Trophoblast cell (in vitro differentiated cells and primary cell): ENCODE results near the gene IL1RL2.

ENCODE experiments used
- DNase-seq, 2 donors: peaks; one replicate each; pipeline ENCODE4 v3.0.0-alpha.2; 2016
- H2AFZ ChIP-seq: 2 replicates; pipeline ENCODE4 v1.6.1; 2013; ENCODE audit warnings: low read length, moderate library complexity, mild to moderate bottlenecking; ENCODE audit not compliant: insufficient read depth, poor library complexity
- H2AK5ac ChIP-seq: 2 replicates; pipeline ENCODE4 v1.6.1; 2013; ENCODE audit warnings: mild to moderate bottlenecking, low read length
- H2BK120ac ChIP-seq: 2 replicates; pipeline ENCODE4 v1.6.1; 2013; ENCODE audit warnings: low read length, mild to moderate bottlenecking, moderate library complexity; ENCODE audit not compliant: insufficient read depth, poor library complexity
- H2BK12ac ChIP-seq: 2 replicates; pipeline ENCODE4 v1.6.1; 2013; ENCODE audit warnings: mild to moderate bottlenecking, low read length, moderate library complexity
- H2BK5ac ChIP-seq: 2 replicates; pipeline ENCODE4 v1.6.1; 2013; ENCODE audit warnings: low read length, low read depth, moderate library complexity, mild to moderate bottlenecking; ENCODE audit not compliant: poor library complexity
- H3K14ac ChIP-seq: 2 replicates; pipeline ENCODE4 v1.6.1; 2013; ENCODE audit warnings: mild to moderate bottlenecking, low read length
- H3K18ac ChIP-seq: 2 replicates; pipeline ENCODE4 v1.6.1; 2013; ENCODE audit warnings: mild to moderate bottlenecking, low read length
- H3K23ac ChIP-seq: 2 replicates; pipeline ENCODE4 v1.6.1; 2013; ENCODE audit warnings: low read length
- H3K27ac ChIP-seq: 2 replicates; pipeline ENCODE4 v1.5.1; 2013; ENCODE audit warnings: low read depth, mild to moderate bottlenecking, inconsistent platforms, low read length, moderate library complexity
- H3K27me3 ChIP-seq: 2 replicates; pipeline ENCODE4 v1.6.1; 2013; ENCODE audit warnings: inconsistent platforms, mild to moderate bottlenecking, low read length, moderate library complexity; ENCODE audit not compliant: insufficient read depth
- H3K36me3 ChIP-seq, 2 experiments: 1 replicate in 1 of 2; 2 replicates in 1 of 2; pipeline ENCODE4 v1.6.1; 2013; ENCODE audit warnings: low read length in 2 of 2, mild to moderate bottlenecking in 2 of 2, moderate library complexity in 1 of 2; ENCODE audit not compliant: insufficient read depth in 2 of 2, control insufficient read depth in 1 of 2
- H3K4ac ChIP-seq: 2 replicates; pipeline ENCODE4 v1.6.1; 2013; ENCODE audit warnings: low read depth, mild to moderate bottlenecking, low read length, moderate library complexity
- H3K4me1 ChIP-seq, 2 experiments: 1 replicate in 1 of 2; 2 replicates in 1 of 2; pipeline ENCODE4 v1.6.1; 2013; ENCODE audit warnings: low read length in 2 of 2, mild to moderate bottlenecking in 2 of 2, moderate library complexity in 1 of 2; ENCODE audit not compliant: insufficient read depth in 2 of 2, control insufficient read depth in 1 of 2
- H3K4me2 ChIP-seq: 2 replicates; pipeline ENCODE4 v1.6.1; 2013; ENCODE audit warnings: inconsistent platforms, mild to moderate bottlenecking, low read length, moderate library complexity
- H3K4me3 ChIP-seq: 2 replicates; pipeline ENCODE4 v1.5.1; 2013; ENCODE audit warnings: mild to moderate bottlenecking, low read depth, low read length, inconsistent platforms
- H3K79me1 ChIP-seq: one replicate; pipeline ENCODE4 v1.6.1; 2013; ENCODE audit warnings: low read length
- H3K79me2 ChIP-seq: 2 replicates; pipeline ENCODE4 v1.6.1; 2013; ENCODE audit warnings: low read length, mild to moderate bottlenecking; ENCODE audit not compliant: control insufficient read depth, insufficient read depth, poor library complexity
- H3K9ac ChIP-seq: 2 replicates; pipeline ENCODE4 v1.6.1; 2013; ENCODE audit warnings: mild to moderate bottlenecking, low read length
- H3K9me3 ChIP-seq: 2 replicates; pipeline ENCODE4 v1.6.1; 2013; ENCODE audit warnings: low read depth, mild to moderate bottlenecking, control low read depth, inconsistent platforms, low read length; ENCODE audit not compliant: insufficient read depth
- H4K12ac ChIP-seq: 2 replicates; pipeline ENCODE4 v1.6.1; 2013; ENCODE audit warnings: low read depth, mild to moderate bottlenecking, low read length, moderate library complexity
- H4K8ac ChIP-seq: 2 replicates; pipeline ENCODE4 v1.6.1; 2013; ENCODE audit warnings: low read depth, mild to moderate bottlenecking, low read length, moderate library complexity
- H4K91ac ChIP-seq: one replicate; pipeline ENCODE4 v1.6.1; 2013; ENCODE audit warnings: low read depth, mild to moderate bottlenecking, low read length, moderate library complexity
- WGBS: extraction: QIAGEN DNeasy Blood & Tissue Kit; methylation state at CpG from one replicate; pipeline ENCODE4 v1.1.7; 2013; ENCODE audit warnings: missing lambda C conversion rate; ENCODE audit not compliant: insufficient read length, insufficient coverage; ENCODE audit errors: extremely low coverage; 5-methylcytosine and 5-hydroxymethylcytosine counted together

IL1RL2 gene

DNA sequence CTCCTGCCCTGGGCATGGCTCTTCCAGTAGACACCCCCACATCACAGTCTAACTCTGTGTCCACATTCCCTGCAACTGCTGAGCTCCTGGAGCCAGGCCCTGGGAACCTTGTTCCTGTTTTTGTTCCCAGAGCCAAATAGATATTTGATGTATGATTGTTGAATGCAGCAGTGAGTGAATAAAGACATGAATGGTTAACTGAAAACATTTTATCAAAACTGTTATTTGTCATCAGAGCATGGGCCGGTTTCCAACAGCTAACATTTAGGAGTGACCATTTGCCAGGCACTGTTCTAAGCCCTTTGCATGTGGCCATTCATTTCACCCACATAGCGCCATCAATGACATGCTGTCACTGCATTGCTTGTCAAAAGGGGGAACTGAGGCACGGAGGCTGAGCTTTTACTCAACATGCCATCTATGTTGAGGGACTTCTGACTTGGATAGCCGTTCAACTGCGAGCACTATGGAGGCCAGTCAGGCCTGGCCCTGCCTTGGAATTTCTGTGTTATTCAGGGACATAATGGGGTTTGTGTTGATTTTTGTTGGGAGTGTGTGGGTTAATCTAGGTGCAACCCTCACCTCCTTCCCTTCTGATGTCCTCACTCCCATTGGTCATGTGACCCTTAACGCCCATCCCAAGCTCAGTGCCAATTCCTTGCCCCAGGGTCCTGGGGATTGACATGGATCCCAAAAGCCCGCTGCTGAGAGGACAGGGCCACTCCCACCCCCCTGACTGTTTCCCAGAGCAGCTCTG lies 31.7 kb upstream of the IL1RL2 start:
- Histone ChIP-seq H3K4ac (peak overlapping the region; percentile 57), H3K36me3 (peaks cover 6 to 13% of the 10 kb centered on the region in 2 experiments), H3K23ac (no peak overlapping the region), H4K8ac (peak overlapping the region; percentile 52), H3K27me3 (no peaks in the 10 kb centered on the region), H3K4me3 (no peak overlapping the region), H2AK5ac (peak overlapping the region; percentile 25), H3K27ac (peak overlapping the region; percentile 92), H3K18ac (peak overlapping the region; percentile 58), H3K4me2 (no peak overlapping the region), H4K91ac (peak overlapping the region; percentile 89), H3K79me2 (peaks cover 8% of the 10 kb centered on the region), H2AFZ (no peak overlapping the region), H2BK120ac (peak overlapping the region; percentile 87), H3K79me1 (peaks cover 36% of the 10 kb centered on the region), H3K9ac (no peak overlapping the region), H3K9me3 (no peaks in the 10 kb centered on the region), H4K12ac (peak overlapping the region; percentile 14), H2BK12ac (peak overlapping the region; percentile 66), H3K14ac (peak overlapping the region; percentile 80), H2BK5ac (peak overlapping the region; percentile 75), H3K4me1 (peaks cover 27 to 39% of the 10 kb centered on the region in 2 experiments)
- DNase-seq: peak; percentile 41 to 58
- no CpG with 5 or more reads among the region's 7 CpGs for WGBS

GRCh38 chr2:102155703-102156515 lies 30.9 kb upstream of the IL1RL2 start:
- Histone ChIP-seq H3K14ac (peak overlapping the region; percentile 80), H3K4me2 (no peak overlapping the region), H3K36me3 (peaks cover 3 to 11% of the 10 kb centered on the region in 2 experiments), H2BK12ac (peak overlapping the region; percentile 66), H2AFZ (no peak overlapping the region), H3K79me1 (peaks cover 36% of the 10 kb centered on the region), H3K4ac (peak overlapping the region; percentile 57), H3K4me3 (no peak overlapping the region), H4K12ac (peak overlapping the region; percentile 14), H3K27ac (peak overlapping the region; percentile 92), H4K91ac (peak overlapping the region; percentile 89), H3K9ac (no peak overlapping the region), H3K27me3 (no peaks in the 10 kb centered on the region), H4K8ac (peak overlapping the region; percentile 52), H3K9me3 (no peaks in the 10 kb centered on the region), H2AK5ac (peak overlapping the region; percentile 25), H3K23ac (no peak overlapping the region), H3K4me1 (peaks cover 31 to 41% of the 10 kb centered on the region in 2 experiments), H2BK5ac (peak overlapping the region; percentile 93), H3K18ac (peak overlapping the region; percentile 58), H2BK120ac (peak overlapping the region; percentile 87), H3K79me2 (peaks cover 5% of the 10 kb centered on the region)
- DNase-seq: peak; percentile 85 to 97
- WGBS: no CpG with 5 or more reads among the region's 6 CpGs

DNA sequence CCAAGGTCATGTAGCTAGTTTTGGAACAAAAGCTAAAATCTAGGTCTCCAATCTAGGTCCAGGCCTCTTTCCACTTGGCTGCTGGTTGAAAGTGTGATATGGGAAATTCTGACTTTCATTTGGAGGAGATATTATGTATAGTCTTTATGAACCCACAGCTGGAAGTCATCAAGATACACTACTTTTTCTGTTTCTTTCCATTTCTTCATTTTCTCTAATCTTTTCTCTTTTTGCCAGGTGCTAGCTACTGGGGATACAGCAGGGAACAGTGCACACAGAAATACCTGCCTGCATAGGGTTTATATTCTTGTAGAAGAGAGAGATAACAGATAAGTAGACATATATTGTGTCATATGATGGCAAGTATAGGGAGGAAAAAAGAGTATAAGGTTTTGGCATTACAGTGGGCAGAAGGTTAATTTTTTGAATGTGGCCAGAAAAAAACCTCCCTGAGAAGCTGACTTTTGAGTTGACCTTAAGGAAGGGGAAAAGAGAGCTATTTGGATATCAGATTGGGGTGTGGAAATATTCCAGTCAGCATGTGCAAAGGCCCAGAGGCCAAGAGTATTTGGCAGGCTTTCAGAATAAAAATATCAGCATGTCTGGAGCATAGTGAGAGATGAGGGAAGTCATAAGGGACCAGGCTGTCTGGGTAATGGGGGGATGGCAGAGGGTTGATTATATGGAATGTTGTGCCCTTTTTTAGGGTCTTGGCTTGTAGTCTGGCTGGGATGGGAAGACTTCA lies 28.6 kb upstream of the IL1RL2 start:
- H3K27ac ChIP-seq: peak overlapping the region; percentile 73
- no peak overlapping the region for H4K12ac ChIP-seq
- H3K9me3 ChIP-seq: no peaks in the 10 kb centered on the region
- peaks cover 35% of the 10 kb centered on the region for H3K79me1 ChIP-seq
- H2BK12ac ChIP-seq: peak overlapping the region; percentile 95
- no peak for DNase-seq
- H2AFZ ChIP-seq: no peak overlapping the region
- H3K4ac ChIP-seq: peak overlapping the region; percentile 10
- peak overlapping the region; percentile 75 for H3K14ac ChIP-seq
- no peak overlapping the region for H3K23ac ChIP-seq
- peaks cover 3 to 7% of the 10 kb centered on the region in 2 experiments for H3K36me3 ChIP-seq
- no peaks in the 10 kb centered on the region for H3K27me3 ChIP-seq
- H2BK5ac ChIP-seq: peak overlapping the region; percentile 85
- peak overlapping the region; percentile 82 for H3K18ac ChIP-seq
- H4K91ac ChIP-seq: peak overlapping the region; percentile 89
- peaks cover 3% of the 10 kb centered on the region for H3K79me2 ChIP-seq
- H3K4me2 ChIP-seq: no peak overlapping the region
- H2AK5ac ChIP-seq: peak overlapping the region; percentile 99
- H3K4me1 ChIP-seq: peaks cover 33 to 41% of the 10 kb centered on the region in 2 experiments
- peak overlapping the region; percentile 35 for H4K8ac ChIP-seq
- H2BK120ac ChIP-seq: peak overlapping the region; percentile 94
- H3K4me3 ChIP-seq: no peak overlapping the region
- H3K9ac ChIP-seq: no peak overlapping the region

GRCh38 chr2:102159295-102159694 lies 27.5 kb upstream of the IL1RL2 start:
- peak overlapping the region; percentile 55 for H4K91ac ChIP-seq
- no peak overlapping the region for H4K8ac ChIP-seq
- peak overlapping the region; percentile 34 for H2BK5ac ChIP-seq
- no peak for DNase-seq
- H2BK12ac ChIP-seq: peak overlapping the region; percentile 23
- no peak overlapping the region for H3K4me3 ChIP-seq
- H2AFZ ChIP-seq: no peak overlapping the region
- H3K4me1 ChIP-seq: peaks cover 33 to 41% of the 10 kb centered on the region in 2 experiments
- H3K9ac ChIP-seq: no peak overlapping the region
- H3K4ac ChIP-seq: no peak overlapping the region
- peak overlapping the region; percentile 73 for H3K27ac ChIP-seq
- no peak overlapping the region for H3K18ac ChIP-seq
- H2BK120ac ChIP-seq: peak overlapping the region; percentile 45
- H3K9me3 ChIP-seq: no peaks in the 10 kb centered on the region
- peaks cover 38% of the 10 kb centered on the region for H3K79me1 ChIP-seq
- no peaks in the 10 kb centered on the region for H3K27me3 ChIP-seq
- H3K23ac ChIP-seq: no peak overlapping the region
- H2AK5ac ChIP-seq: no peak overlapping the region
- H3K36me3 ChIP-seq: peaks cover 2 to 4% of the 10 kb centered on the region in 2 experiments
- H3K4me2 ChIP-seq: peak overlapping the region; percentile 13
- no peak overlapping the region for H4K12ac ChIP-seq
- H3K79me2 ChIP-seq: peaks cover 3% of the 10 kb centered on the region
- H3K14ac ChIP-seq: no peak overlapping the region
- no CpG with 5 or more reads among the region's 1 CpG for WGBS
